Measurements from ENCODE around the gene PNPLA4. TPM values are rescaled to one million over a fixed set of nuclear protein-coding genes. Genes with fewer than 3 reads are reported as not detected.

PNPLA4 gene
- total RNA-seq, 2 experiments from 2014 or later = 12.7 to 13.9 TPM

GRCh38 chrX:7941390-7942042 lies 14.3 kb upstream of the PNPLA4 start:
- H3K9me3 Mint-ChIP-seq = no peaks in the 10 kb centered on the region
- intact Hi-C loops (cut with micrococcal nuclease) = no loop called here
- CTCF ChIA-PET = no interaction called here

GRCh38 chrX:7934026-7934425 lies 6.8 kb upstream of the PNPLA4 start:
- no peaks in the 10 kb centered on the region for H3K36me3 Mint-ChIP-seq (ENCODE audit: low read depth)
- H3K9me3 Mint-ChIP-seq = no peaks in the 10 kb centered on the region
- ChIA-PET POLR2A (no interaction called here), CTCF (no interaction called here)
- no peak for TF ChIP-seq CTCF (IDR thresholded peaks at IDR 0.05)
- H3K4me3 Mint-ChIP-seq = no peak overlapping the region
- no peak for ATAC-seq
- no peaks in the 10 kb centered on the region for H3K27me3 Mint-ChIP-seq
- intact Hi-C loops (cut with micrococcal nuclease) = no loop called here
- H3K4me1 Mint-ChIP-seq (ENCODE audit: low read depth) = peaks cover 5% of the 10 kb centered on the region
- no peak for DNase-seq
- H3K27ac Mint-ChIP-seq = no peak overlapping the region

More at GRCh38 chrX:7941390-7942042, 14.3 kb upstream of the PNPLA4 start:
- Mint-ChIP-seq H3K27ac (no peak overlapping the region), H3K4me1 (ENCODE audit: low read depth) (no peaks in the 10 kb centered on the region), H3K36me3 (ENCODE audit: low read depth) (no peaks in the 10 kb centered on the region), H3K4me3 (no peak overlapping the region), H3K27me3 (no peaks in the 10 kb centered on the region)
- DNase-seq = no peak
- POLR2A ChIA-PET = no interaction called here
- TF ChIP-seq CTCF (IDR thresholded peaks at IDR 0.05) = no peak
- ATAC-seq = no peak

GRCh38 chrX:7926914-7927258 lies 327 bp downstream of the PNPLA4 start:
- H3K36me3 Mint-ChIP-seq (ENCODE audit: low read depth) = peaks cover 1% of the 10 kb centered on the region
- H3K4me3 Mint-ChIP-seq = peak overlapping the region; percentile 87
- intact Hi-C loops (cut with micrococcal nuclease) = no loop called here
- ATAC-seq = no peak
- H3K27me3 Mint-ChIP-seq = no peaks in the 10 kb centered on the region
- H3K4me1 Mint-ChIP-seq (ENCODE audit: low read depth) = peaks cover 14% of the 10 kb centered on the region
- H3K27ac Mint-ChIP-seq = peak overlapping the region; percentile 97
- H3K9me3 Mint-ChIP-seq = no peaks in the 10 kb centered on the region
- TF ChIP-seq CTCF (IDR thresholded peaks at IDR 0.05) = no peak
- ChIA-PET CTCF (no interaction called here), POLR2A (no interaction called here)
- no peak for DNase-seq

- no peak for ATAC-seq
- CTCF ChIA-PET = interaction anchor here (1.3 kb wide), 1 partner anchor 12 kb away, joined by 3 read pairs; no protein-coding TSS in a partner anchor
- H3K9me3 Mint-ChIP-seq = no peaks in the 10 kb centered on the region
Observed at GRCh38 chrX:7926501-7926900, 712 bp downstream of the PNPLA4 start.

More at GRCh38 chrX:7926501-7926900, 712 bp downstream of the PNPLA4 start:
- TF ChIP-seq CTCF (IDR thresholded peaks at IDR 0.05) = no peak
- DNase-seq = no peak
- intact Hi-C loops (cut with micrococcal nuclease) = no loop called here
- Mint-ChIP-seq H3K27me3 (no peaks in the 10 kb centered on the region), H3K36me3 (ENCODE audit: low read depth) (peaks cover 1% of the 10 kb centered on the region), H3K4me3 (peak overlapping the region; percentile 87), H3K4me1 (ENCODE audit: low read depth) (peaks cover 14% of the 10 kb centered on the region), H3K27ac (peak overlapping the region; percentile 97)
- POLR2A ChIA-PET = no interaction called here

Measured in activated CD8-positive, alpha-beta T cell treated with anti-CD3 and anti-CD28 coated beads for 36 hours (primary cell).